Measurements from ENCODE around the gene GNAL. TPM values are rescaled to one million over a fixed set of nuclear protein-coding genes. Genes with fewer than 3 reads are reported as not detected.
"Not testable (repeated sequence)": the region's sequence is repeated elsewhere in the genome, so short reads cannot be mapped to it uniquely, and the experiment has no call there.

GNAL gene
- total RNA-seq, 1 donor from 2014 or later, result 5.6 TPM

DNA sequence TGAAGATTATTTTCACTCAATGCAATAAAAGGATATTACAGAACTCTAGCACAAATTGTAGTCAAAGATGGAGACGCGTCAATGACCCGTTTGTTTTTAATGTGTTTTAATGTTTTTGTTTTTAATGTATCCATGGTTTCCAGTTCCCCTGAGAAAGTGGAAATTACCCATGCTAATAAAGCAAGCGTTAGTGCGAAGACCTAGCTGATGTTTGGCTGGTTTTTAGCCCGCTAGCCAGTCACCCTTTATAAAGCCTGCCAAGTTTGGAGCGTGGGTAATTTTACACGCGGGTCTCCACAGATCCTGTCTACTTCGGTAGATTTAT lies 161.7 kb downstream of the GNAL start:
- intact Hi-C loops (cut with DNase I), result no loop called here
- Histone ChIP-seq H3K27me3 (ENCODE audit: low read depth) (no peaks in the 10 kb centered on the region), H3K36me3 (peaks cover 21% of the 10 kb centered on the region), H3K4me1 (peaks cover 36% of the 10 kb centered on the region), H3K27ac (peak overlapping the region; percentile 91), H3K9me3 (no peaks in the 10 kb centered on the region), H3K4me3 (peak overlapping the region; percentile 65)
- ATAC-seq (peak; percentile 49 to 76), DNase-seq (no peak)
- TF ChIP-seq, protein P1, sequence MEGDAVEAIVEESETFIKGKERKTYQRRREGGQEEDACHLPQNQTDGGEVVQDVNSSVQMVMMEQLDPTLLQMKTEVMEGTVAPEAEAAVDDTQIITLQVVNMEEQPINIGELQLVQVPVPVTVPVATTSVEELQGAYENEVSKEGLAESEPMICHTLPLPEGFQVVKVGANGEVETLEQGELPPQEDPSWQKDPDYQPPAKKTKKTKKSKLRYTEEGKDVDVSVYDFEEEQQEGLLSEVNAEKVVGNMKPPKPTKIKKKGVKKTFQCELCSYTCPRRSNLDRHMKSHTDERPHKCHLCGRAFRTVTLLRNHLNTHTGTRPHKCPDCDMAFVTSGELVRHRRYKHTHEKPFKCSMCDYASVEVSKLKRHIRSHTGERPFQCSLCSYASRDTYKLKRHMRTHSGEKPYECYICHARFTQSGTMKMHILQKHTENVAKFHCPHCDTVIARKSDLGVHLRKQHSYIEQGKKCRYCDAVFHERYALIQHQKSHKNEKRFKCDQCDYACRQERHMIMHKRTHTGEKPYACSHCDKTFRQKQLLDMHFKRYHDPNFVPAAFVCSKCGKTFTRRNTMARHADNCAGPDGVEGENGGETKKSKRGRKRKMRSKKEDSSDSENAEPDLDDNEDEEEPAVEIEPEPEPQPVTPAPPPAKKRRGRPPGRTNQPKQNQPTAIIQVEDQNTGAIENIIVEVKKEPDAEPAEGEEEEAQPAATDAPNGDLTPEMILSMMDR (IDR thresholded peaks at IDR 0.05), result no peak

DNA sequence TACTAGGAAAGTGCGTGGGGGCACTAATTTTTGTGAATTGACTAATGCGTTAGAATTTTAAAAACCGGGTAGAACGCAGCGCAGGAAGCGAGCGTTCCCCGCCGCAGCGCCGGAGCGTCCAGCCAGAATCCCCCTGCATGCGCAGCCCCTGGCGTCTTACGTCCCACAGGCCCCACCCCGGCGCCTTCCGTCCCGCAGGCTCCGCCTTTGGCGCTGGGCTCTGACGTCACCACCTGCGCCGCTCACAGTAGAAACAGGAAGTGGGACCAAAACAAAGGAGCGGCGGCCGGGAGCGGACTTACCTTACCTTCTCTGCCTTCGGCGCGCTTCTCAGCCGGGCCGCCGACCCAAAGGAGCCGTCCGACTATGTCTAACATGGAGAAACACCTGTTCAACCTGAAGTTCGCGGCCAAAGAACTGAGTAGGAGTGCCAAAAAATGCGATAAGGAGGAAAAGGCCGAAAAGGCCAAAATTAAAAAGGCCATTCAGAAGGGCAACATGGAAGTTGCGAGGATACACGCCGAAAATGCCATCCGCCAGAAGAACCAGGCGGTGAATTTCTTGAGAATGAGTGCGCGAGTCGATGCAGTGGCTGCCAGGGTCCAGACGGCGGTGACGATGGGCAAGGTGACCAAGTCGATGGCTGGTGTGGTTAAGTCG lies 162.2 kb downstream of the GNAL start, which contains the start of gene CHMP1B:
Gene CHMP1B (plus strand): TSS at position 268 of the 660 bp plus-strand sequence. CDS start 99 bp downstream, at position 367.
- intact Hi-C loops (cut with DNase I), result no loop called here
- Histone ChIP-seq H3K36me3 (peaks cover 21% of the 10 kb centered on the region), H3K9me3 (no peaks in the 10 kb centered on the region), H3K27ac (peak within 1 kb of the TSS; percentile 91), H3K4me1 (peaks cover 41% of the 10 kb centered on the region), H3K27me3 (ENCODE audit: low read depth) (no peaks in the 10 kb centered on the region), H3K4me3 (peak within 1 kb of the TSS; percentile 65)
- ATAC-seq (peak; percentile 99), DNase-seq (peak; percentile 99)
- TF ChIP-seq, protein P1 (IDR thresholded peaks at IDR 0.05), result no peak

DNA sequence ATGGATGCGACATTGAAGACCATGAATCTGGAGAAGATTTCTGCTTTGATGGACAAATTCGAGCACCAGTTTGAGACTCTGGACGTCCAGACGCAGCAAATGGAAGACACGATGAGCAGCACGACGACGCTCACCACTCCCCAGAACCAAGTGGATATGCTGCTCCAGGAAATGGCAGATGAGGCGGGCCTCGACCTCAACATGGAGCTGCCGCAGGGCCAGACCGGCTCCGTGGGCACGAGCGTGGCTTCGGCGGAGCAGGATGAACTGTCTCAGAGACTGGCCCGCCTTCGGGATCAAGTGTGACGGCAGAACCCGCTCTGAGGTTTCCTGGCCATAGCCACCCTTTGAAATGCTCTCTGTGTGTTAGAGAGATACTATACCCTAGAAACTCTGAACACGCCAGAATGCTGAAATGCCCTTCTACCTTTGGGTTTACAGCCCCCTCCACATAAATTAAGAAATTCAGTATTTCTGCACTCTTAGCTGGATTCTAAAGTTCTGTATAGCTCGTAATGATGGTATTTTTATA lies 162.8 kb downstream of the GNAL start:
- Histone ChIP-seq H3K27me3 (ENCODE audit: low read depth) (no peaks in the 10 kb centered on the region), H3K4me3 (peak overlapping the region; percentile 65), H3K36me3 (peaks cover 21% of the 10 kb centered on the region), H3K9me3 (no peaks in the 10 kb centered on the region), H3K27ac (peak overlapping the region; percentile 91), H3K4me1 (peaks cover 41% of the 10 kb centered on the region)
- peak; percentile 69 for DNase-seq
- TF ChIP-seq, protein P1 (IDR thresholded peaks at IDR 0.05), result no peak
- intact Hi-C loops (cut with DNase I), result no loop called here
- ATAC-seq, result peak; percentile 48 to 57

DNA sequence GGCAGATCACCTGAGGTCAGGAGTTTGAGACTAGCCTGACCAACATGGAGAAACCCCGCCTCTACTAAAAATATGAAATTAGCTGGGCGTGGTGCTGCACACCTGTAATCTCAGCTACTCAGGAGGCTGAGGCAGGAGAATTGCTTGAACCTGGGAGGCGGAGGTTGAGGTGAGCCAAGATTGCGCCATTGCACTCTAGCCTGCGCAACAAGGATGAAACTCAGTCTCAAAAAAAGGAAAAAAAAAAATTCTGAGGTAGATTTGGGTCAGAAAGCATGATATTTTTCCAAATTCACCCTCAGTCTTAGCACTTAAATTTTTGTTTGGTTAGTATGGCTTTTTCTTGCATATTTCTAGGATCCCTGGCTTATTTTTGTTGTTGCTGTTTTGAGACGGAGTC lies 165.5 kb downstream of the GNAL start:
- H3K27me3 ChIP-seq (ENCODE audit: low read depth); H3K27ac ChIP-seq; intact Hi-C loops (cut with DNase I); ATAC-seq; H3K4me3 ChIP-seq; DNase-seq; H3K9me3 ChIP-seq: not testable (repeated sequence)
- Histone ChIP-seq H3K4me1 (peaks cover 40% of the 10 kb centered on the region), H3K36me3 (peaks cover 21% of the 10 kb centered on the region)

DNA sequence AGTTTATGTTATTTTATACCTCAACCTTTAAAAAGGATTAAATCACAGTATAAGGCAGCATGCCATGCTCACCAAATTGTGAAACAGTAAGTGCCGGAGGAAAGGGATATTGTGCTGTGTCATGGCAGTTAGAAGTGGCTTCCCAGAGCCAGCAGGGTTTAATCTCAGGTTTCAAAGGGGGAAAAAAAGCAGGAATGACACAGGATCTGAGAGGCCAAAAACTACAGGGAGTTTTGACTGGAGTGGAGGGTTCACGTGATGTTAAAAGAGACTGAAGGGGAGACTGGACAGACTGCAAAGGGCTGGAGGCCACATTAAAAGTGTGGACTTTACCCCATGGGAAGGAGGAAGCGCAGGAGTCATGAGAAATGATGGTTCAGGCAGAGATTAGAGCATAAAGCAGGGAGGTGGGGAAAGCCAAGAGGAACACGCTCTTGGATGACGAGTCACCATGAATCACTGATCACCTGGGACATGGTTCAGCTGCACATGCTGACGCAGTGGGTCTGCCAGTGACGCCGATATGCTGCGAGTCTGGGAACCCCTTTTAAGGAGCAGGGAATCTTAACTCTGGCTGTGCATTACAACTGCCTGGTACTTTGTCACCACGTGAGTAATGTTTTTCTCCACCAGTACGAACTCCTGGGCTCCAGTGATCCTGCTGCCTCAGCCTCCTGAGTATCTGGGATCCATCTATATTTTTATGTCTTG lies 168.3 kb downstream of the GNAL start:
- Histone ChIP-seq H3K36me3 (peaks cover 21% of the 10 kb centered on the region), H3K9me3 (no peaks in the 10 kb centered on the region), H3K4me3 (no peak overlapping the region), H3K27ac (peak overlapping the region; percentile 54), H3K4me1 (peaks cover 32% of the 10 kb centered on the region), H3K27me3 (ENCODE audit: low read depth) (no peaks in the 10 kb centered on the region)
- TF ChIP-seq, protein P1 (IDR thresholded peaks at IDR 0.05), result no peak
- DNase-seq (no peak), ATAC-seq (peak; percentile 72)
- intact Hi-C loops (cut with DNase I), result no loop called here

Measured in lower lobe of right lung (tissue), 2 donors.